PC-3 (cell line): Measurements from ENCODE around the gene PCYT2.

Source experiments
- EZH2 ChIP-seq: fragments of 300-600 bp; sonication (generic); IDR thresholded peaks from one replicate; pipeline ENCODE4 v1.6.1; 2017; ENCODE audit warnings: antibody characterized with exemption, mild to moderate bottlenecking, low read length; ENCODE audit not compliant: unreplicated experiment
- EZH2phosphoT487 ChIP-seq: fragments of 300-600 bp; sonication (generic); IDR thresholded peaks from 2 replicates; pipeline ENCODE4 v1.6.1; 2018; ENCODE audit warnings: mild to moderate bottlenecking, antibody characterized with exemption, low read length, borderline replicate concordance
- TF ChIP-seq, protein P1 (sequence below): fragments of 300-600 bp; sonication (generic); conservative IDR thresholded peaks from 2 replicates; pipeline ENCODE4 v1.5.1; 2017; ENCODE audit warnings: antibody characterized with exemption, low read depth, mild to moderate bottlenecking, low read length

DNA sequence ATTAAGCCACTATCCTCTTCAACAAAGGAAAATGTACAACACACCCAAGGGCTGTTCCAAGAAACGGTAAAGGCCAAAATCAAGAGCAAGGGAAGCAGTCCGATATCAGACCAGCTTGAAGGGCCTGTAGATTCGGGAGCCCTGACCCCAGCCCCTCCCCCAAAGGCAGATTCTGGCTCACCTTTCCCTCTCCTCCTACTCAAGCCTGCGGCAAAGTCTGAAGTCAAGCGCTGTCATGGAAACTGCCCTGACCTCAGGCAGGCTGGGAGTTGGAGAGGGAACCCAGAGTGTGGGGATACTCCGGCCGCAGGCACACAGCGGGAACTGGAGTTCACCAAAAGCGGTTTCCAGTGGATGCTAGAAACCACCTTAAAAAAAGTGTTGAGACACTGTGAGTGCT lies 21.6 kb downstream of the PCYT2 start:
- no peak for TF ChIP-seq EZH2
- TF ChIP-seq, protein P1, sequence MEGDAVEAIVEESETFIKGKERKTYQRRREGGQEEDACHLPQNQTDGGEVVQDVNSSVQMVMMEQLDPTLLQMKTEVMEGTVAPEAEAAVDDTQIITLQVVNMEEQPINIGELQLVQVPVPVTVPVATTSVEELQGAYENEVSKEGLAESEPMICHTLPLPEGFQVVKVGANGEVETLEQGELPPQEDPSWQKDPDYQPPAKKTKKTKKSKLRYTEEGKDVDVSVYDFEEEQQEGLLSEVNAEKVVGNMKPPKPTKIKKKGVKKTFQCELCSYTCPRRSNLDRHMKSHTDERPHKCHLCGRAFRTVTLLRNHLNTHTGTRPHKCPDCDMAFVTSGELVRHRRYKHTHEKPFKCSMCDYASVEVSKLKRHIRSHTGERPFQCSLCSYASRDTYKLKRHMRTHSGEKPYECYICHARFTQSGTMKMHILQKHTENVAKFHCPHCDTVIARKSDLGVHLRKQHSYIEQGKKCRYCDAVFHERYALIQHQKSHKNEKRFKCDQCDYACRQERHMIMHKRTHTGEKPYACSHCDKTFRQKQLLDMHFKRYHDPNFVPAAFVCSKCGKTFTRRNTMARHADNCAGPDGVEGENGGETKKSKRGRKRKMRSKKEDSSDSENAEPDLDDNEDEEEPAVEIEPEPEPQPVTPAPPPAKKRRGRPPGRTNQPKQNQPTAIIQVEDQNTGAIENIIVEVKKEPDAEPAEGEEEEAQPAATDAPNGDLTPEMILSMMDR = no peak
- no peak for TF ChIP-seq EZH2phosphoT487
